Superior temporal gyrus (tissue), 1 donor: Measurements from ENCODE around the gene DNAJC25.
A peak's percentile ranks its signal among the peaks of the same experiment; 100 is the strongest.
"Not testable (repeated sequence)": the region's sequence is repeated elsewhere in the genome, so short reads cannot be mapped to it uniquely, and the experiment has no call there.

Experiments used
- DNase-seq: peaks from one replicate; pipeline ENCODE4 v3.0.0-alpha.2; 2016; ENCODE audit errors: extremely low spot score

Gene DNAJC25

DNA sequence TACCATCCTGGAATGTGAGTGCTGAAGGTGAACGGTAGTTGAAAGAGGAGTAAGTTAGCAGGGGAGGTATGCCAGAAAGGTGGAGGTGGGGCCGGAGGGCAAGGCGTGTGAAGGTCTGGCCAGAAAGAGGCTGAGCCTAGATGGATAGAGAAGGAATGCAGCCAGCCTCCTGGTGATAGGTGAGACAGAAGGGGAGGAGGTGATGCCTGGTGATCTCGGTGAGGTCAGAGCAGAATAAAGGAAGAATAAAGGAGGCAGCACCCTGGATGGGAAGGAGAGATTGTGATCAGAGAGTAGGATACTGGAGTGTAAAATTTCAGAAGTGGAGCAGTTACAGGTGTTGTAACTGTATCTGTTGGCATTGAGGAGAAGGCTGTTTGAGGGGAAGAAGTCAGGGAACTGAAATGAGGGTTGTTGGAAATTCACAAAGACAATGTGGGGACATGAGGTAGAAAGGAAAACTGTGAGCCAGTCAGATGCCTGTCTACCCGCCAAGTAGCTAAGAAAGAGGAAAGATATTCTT lies 32.2 kb downstream of the DNAJC25 start:
- DNase-seq, result no peak

DNA sequence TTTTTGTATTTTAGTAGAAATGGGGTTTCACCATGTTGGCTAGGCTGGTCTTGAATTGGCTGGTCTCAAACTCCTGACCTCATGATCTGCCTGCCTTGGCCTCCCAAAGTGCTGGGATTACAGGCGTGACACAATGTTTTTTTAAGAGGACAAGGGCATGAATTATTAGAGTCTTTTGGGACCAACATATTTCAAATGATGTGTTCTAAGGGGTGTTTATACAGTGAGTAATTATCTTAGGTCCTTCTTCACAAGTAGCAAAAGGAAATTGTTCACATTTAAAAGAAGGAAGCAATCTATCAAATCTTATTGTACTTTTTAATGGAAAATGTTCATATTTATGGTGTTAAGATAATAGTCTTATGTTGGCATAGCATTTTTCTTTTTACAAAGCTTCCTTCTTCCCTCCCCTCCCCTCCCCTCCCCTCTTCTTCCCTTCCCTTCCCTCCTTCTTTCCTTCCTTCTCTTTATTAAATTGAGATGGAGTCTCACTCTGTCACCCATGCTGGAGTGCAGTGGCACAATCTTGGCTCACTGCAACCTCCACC lies 37.0 kb downstream of the DNAJC25 start:
- no peak for DNase-seq

- not testable (repeated sequence) for DNase-seq
These were observed 37.5 kb downstream of the DNAJC25 start for GRCh38 chr9:111668601-111669000.

- DNase-seq, result no peak
These were observed 43.2 kb downstream of the DNAJC25 start for GRCh38 chr9:111674319-111674718.

- no peak for DNase-seq
These were observed 45.0 kb downstream of the DNAJC25 start for GRCh38 chr9:111676116-111676515.

DNA sequence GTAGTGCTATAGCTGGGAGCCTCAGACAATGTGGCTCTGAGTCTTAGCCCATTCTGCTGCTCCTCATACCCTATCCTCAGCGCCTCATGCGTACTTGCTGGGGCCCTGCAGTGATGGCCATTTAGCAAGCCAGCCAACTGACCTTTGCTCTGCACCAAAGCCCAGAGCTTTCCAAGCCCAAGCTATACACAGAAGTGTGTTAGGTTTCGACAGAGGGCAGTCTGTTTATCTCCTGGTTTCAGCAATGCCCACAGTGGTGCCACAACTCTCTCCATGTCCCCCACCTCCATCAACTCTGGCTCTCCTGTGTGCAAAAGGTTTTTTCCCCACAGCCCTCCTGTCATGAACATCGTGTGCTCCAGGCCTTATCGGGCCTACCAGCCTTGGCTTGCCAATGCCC lies 47.2 kb downstream of the DNAJC25 start:
- DNase-seq, result no peak

DNA sequence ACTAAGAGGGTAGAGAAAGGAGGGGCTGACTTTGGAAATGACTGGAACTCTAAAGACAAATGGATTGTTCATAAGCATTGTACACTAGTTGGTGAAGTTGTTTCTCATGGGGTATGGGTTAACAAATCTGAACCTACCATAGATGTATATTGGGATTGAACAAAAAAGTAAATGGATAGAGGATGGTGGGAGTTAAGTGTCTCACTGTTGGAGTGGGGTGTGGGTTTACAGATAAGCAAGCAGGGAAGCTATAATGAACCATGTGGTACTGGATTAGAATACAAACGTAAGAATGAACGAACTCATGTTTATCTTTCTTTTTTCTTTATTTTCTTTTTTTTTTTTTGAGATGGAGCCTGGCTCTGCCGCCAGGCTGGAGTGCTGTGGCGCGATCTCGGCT lies 48.1 kb downstream of the DNAJC25 start:
- no peak for DNase-seq

DNA sequence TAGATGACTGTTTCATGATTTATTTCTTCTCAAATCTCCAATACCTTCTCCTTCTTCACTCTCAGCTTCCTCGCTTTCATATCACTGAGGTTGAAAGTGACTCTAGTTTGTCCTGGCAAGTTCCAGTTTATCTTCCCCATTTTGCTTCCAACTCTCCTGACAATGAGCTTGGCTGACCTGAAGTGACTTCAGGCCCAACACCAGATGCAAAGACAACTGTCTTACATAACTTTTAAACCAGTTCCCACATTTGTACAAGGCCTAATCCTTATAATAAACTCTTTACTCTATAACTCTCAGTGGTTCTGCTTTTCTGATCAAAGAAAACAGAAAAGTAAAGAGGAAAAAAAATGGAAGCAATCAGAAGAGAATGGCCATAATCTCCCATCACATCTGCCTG lies 52.3 kb downstream of the DNAJC25 start:
- no peak for DNase-seq

GRCh38 chr9:111691672-111692329 lies 60.7 kb downstream of the DNAJC25 start:
- peak; percentile 65 for DNase-seq

DNA sequence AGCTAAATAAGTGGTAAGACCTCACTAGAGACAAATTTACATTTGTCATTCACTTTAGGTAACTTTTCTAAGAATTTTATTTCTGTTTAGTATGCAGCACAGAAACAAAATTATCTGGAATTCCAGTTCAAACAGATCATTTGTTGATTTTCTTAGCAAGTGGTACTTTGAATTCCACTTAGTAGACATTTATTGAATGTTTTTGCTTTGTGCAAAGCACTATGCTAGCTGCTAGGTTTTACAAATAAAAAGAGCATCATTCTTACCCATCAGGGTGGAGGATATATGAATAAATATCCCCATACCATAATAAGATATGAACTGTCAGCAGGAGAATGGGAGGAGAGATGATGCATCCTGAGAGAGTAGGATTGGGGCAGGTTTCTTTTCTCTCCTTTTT lies 65.7 kb downstream of the DNAJC25 start:
- no peak for DNase-seq

- DNase-seq, result no peak
These were observed 69.6 kb downstream of the DNAJC25 start for GRCh38 chr9:111700776-111701175.
